ENCODE results near the gene SZT2.

- TF ChIP-seq CTCF (IDR thresholded peaks at IDR 0.05) (no peak), POLR2AphosphoS5 (IDR thresholded peaks at IDR 0.05) (no peak)
These were observed 29.1 kb upstream of the SZT2 start for GRCh38 chr1:43360616-43361015.
